AG09319 (cell line): ENCODE measurements around the gene DDX39B.

ENCODE experiments used
- DNase-seq: peaks from one replicate; pipeline ENCODE4 v3.0.0-alpha.2; 2010; ENCODE audit warnings: low read depth; ENCODE audit errors: extremely low read depth
- TF ChIP-seq, protein P1 (sequence below): IDR thresholded peaks from 2 replicates; pipeline ENCODE4 v1.5.1; 2011; ENCODE audit warnings: low read depth, mild to moderate bottlenecking, inconsistent platforms, low read length, moderate library complexity

The DDX39B gene

DNA sequence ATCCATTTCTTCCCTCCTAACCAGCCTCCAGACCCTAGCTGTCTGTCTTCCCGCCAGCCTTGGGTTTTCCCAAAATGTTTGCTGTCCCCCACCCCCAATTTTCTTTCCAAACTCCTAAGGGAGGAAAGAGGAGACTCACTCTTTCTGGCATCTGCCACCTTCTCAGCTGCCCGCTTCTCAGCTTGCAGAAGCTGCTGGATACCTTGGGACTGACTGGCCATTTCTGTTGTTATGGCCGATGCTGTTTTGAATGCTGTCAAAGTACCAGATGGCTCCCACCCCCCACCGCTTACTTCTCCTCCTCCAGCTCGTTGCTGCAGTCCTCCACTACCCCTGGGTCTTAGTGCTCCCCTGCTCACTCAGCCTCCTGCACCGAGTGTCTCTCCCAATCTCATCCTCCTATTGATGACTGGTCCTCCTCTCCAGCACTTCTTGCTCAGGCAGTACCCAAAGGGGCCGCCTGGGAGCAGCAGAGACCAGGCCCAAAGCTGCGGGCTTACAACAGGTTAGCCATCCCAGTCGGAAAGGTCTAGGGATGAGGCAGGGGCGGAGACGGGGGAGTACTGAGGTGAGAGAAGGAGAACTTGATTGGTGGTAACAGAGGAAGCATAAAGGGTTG, 4.6 kb upstream of the DDX39B start, which contains the start of gene ATP6V1G2:
Gene ATP6V1G2, minus strand, starts transcription at position 270 of the 619 bp plus-strand sequence. Its CDS starts 49 bp downstream, at position 221.
- TF ChIP-seq, protein P1, sequence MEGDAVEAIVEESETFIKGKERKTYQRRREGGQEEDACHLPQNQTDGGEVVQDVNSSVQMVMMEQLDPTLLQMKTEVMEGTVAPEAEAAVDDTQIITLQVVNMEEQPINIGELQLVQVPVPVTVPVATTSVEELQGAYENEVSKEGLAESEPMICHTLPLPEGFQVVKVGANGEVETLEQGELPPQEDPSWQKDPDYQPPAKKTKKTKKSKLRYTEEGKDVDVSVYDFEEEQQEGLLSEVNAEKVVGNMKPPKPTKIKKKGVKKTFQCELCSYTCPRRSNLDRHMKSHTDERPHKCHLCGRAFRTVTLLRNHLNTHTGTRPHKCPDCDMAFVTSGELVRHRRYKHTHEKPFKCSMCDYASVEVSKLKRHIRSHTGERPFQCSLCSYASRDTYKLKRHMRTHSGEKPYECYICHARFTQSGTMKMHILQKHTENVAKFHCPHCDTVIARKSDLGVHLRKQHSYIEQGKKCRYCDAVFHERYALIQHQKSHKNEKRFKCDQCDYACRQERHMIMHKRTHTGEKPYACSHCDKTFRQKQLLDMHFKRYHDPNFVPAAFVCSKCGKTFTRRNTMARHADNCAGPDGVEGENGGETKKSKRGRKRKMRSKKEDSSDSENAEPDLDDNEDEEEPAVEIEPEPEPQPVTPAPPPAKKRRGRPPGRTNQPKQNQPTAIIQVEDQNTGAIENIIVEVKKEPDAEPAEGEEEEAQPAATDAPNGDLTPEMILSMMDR, result peak; percentile 99
- DNase-seq, result peak; percentile 81

DNA sequence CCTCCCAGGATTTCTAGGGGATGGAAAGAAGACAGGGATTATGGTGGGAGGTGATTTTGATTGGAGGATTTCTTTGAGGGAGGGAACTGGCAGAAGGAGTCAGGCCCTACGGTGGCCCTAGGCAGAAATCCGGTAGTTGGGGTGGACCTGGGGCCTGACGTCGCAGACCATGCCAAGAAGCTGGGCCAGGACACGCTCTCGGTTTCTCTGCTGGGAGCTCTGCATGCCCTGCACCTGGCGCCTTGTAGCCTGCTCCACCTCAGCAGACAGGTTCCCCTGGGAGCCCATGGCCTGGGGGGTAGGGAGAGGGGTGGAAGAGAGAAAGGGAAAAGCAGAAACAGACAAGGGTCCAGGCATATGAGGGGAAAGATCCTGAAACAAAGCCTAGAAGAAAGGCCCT, 3.5 kb upstream of the DDX39B start:
- DNase-seq, result no peak
- TF ChIP-seq, protein P1, result no peak

DNA sequence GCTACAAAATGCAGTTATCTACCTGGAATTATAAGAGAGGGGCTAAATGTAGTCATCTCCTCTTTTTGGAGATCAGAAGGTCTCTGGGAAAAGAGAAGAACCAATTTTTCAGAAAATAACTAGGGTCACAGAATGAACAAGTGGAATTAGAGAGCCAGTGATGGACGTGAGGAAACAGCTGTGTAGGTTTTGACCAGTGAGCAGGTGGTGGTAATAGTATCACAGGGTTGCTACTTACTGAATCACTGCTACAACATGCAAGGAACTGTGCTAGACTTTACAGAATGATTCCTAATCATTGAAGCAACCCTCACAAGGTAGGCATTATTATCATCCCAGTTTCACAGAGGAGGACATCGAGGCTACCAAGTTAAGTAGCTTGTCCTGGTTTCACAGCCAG, 2.9 kb upstream of the DDX39B start:
- TF ChIP-seq, protein P1, result no peak

DNA sequence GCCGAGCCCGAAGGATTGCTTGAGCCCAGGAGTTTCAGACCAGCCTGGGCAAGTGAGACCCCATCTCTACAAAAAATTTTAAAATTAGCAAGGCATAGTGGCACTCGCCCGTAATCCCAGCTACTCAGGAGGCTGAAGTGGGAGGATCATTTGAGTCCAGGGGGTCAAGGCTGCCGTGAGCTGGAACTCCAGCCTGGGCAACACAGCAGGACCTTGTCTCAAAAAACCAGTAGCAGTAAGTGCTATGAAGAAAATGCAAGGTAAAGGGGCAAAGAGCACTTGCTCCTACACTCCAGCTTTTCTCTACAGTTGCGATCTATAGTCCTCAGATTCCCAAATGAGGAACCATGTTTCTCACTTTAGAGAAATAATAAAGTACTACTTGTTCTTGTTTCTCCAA, 1.8 kb upstream of the DDX39B start:
- DNase-seq, result no peak
- TF ChIP-seq, protein P1, result no peak

More for the DNA sequence above, 2.9 kb upstream of the DDX39B start:
- no peak for DNase-seq

DNA sequence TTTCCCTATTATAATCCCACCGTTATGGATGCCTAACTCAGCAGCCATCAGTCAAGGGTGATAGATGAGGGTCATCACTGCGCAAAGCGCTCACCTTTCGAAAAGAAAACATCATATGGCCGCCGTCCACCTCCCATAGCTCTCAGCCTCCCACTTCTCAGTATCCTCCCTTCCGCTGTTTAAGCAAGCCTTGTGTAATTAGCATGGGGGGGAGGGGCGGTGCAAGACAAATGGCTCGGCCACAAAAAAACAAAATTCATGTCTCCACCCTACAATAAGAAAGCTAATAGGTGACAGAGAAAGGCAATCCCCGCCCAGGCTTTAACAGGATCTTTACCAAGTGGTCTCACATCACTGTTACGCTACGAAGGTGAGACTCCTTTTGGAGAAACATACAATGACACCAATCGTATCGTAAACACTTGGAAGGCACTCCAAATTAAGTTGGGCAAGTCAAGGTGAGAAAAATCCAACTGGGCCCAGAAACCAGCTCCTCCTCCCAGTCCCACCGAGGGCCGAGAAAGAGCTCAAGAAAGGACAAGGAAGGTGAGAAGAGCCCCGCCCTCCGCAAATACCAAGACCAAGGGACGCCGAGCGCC, 645 bp downstream of the DDX39B start:
- TF ChIP-seq, protein P1, result no peak

DNA sequence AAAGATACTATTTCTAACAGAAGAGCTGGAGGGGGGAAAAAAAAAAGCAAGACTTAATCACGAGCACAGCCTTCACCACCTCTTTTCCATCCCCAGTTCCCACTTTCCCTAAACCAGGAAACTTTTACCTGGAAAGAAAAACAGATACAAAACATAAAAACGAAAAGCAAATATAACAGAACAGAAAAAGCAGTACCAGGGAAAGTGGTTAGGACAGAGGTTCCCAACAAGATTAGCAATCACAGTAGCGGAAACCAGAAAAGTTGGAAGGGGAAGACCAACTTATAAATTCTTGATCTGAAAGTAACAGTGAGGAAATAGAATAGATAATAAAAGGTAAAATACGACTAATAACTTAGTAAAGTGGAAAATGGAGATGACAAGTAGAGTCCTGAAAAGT, 1.2 kb downstream of the DDX39B start:
- TF ChIP-seq, protein P1, result no peak

More for the DNA sequence above, 645 bp downstream of the DDX39B start:
- peak; percentile 28 for DNase-seq

DNA sequence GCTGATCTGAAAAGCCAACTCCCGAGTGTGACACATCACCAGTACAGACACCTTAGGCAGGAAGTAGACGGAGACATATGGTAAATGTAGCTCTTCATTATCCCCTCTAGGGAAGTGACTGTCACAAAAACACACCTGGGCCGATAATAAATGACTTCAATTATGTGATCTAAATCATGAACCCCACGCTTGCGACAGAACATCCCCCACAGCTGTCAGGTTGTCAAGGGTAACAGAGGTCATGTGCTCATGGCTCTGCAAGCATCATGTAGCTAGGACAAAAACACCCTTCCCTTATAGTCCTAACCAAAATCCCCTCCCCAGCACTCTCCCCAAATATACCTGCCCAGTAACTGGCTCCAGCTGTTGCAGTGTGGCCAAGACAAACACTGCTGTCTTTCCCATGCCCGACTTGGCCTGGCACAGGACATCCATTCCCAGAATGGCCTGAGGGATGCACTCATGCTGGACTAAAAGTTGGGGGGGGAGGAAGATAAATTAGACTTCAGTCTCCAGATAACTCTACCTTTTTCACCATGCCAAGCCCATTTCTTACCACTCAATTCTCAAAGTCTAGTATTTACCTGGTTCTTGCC, 2.9 kb downstream of the DDX39B start:
- TF ChIP-seq, protein P1, result no peak
- no peak for DNase-seq

More for the DNA sequence above, 1.2 kb downstream of the DDX39B start:
- DNase-seq, result no peak
